Thyroid gland (tissue), 4 donors: ENCODE results near the gene DGKD.

ENCODE experiments used
- CTCF ChIP-seq, 6 experiments: fragments of 200-600 bp in 3 of 6; fragments of 450-650 bp in 3 of 6; sonication (generic) in 3 of 6; IDR thresholded peaks; one replicate each; pipeline ENCODE4 v1.5.1; 2016 to 2019; ENCODE audit warnings: antibody characterized with exemption in 6 of 6, mild to moderate bottlenecking in 2 of 6, inconsistent platforms in 1 of 6, moderate library complexity in 1 of 6
- POLR2A ChIP-seq, 2 donors: fragments of 450-650 bp; IDR thresholded peaks; one replicate each; pipeline ENCODE4 v1.6.1; 2017; ENCODE audit warnings: antibody characterized with exemption in 2 of 2, mild to moderate bottlenecking in 2 of 2, moderate library complexity in 1 of 2

- TF ChIP-seq CTCF (IDR thresholded peaks at IDR 0.05) (no peak), POLR2A (IDR thresholded peaks at IDR 0.05) (no peak)
Measured at GRCh38 chr2:233492078-233492477, 137.8 kb downstream of the DGKD start.
